HG02571 (cell line): Measurements from ENCODE around the gene TBC1D12.
"Not testable (repeated sequence)": the region's sequence is repeated elsewhere in the genome, so short reads cannot be mapped to it uniquely, and the experiment has no call there.

Experiments used
- ATAC-seq: cut with Tn5 transposase; IDR thresholded peaks from one replicate; pipeline ENCODE4 v1.9.1; 2021; ENCODE audit warnings: mild to moderate bottlenecking, moderate library complexity; ENCODE audit not compliant: unreplicated experiment

TBC1D12 gene

GRCh38 chr10:94402204-94402842 is at the start of gene TBC1D12:
Gene TBC1D12, plus strand, starts transcription at chr10:94402541. Its CDS starts 73 bp downstream, at chr10:94402614.
- peak; percentile 79 for ATAC-seq

- no peak for ATAC-seq
Observed at GRCh38 chr10:94353336-94353735, 49.0 kb upstream of the TBC1D12 start.

- no peak for ATAC-seq
Observed at GRCh38 chr10:94355841-94356240, 46.5 kb upstream of the TBC1D12 start.

GRCh38 chr10:94357193-94357592 is 45.1 kb upstream of the TBC1D12 start:
- no peak for ATAC-seq

GRCh38 chr10:94358480-94358879 is 43.9 kb upstream of the TBC1D12 start:
- no peak for ATAC-seq

- ATAC-seq: no peak
Observed at GRCh38 chr10:94361171-94361794, 41.1 kb upstream of the TBC1D12 start.

GRCh38 chr10:94362360-94363250 is 39.7 kb upstream of the TBC1D12 start, which contains the start of gene NOC3L:
Gene NOC3L, minus strand, starts transcription at chr10:94362939. Its CDS starts 101 bp downstream, at chr10:94362838.
- ATAC-seq: peak; percentile 99

GRCh38 chr10:94363251-94363565 is 39.1 kb upstream of the TBC1D12 start:
- ATAC-seq: peak; percentile 13

- no peak for ATAC-seq
Observed at GRCh38 chr10:94364482-94364881, 37.9 kb upstream of the TBC1D12 start.

GRCh38 chr10:94366382-94366781 is 36.0 kb upstream of the TBC1D12 start:
- ATAC-seq: no peak

GRCh38 chr10:94370501-94370900 is 31.8 kb upstream of the TBC1D12 start:
- no peak for ATAC-seq

GRCh38 chr10:94375374-94375773 is 27.0 kb upstream of the TBC1D12 start:
- no peak for ATAC-seq

- no peak for ATAC-seq
Observed at GRCh38 chr10:94376865-94377264, 25.5 kb upstream of the TBC1D12 start.

- no peak for ATAC-seq
Observed at GRCh38 chr10:94383530-94383929, 18.8 kb upstream of the TBC1D12 start.

GRCh38 chr10:94385733-94386132 is 16.6 kb upstream of the TBC1D12 start:
- not testable (repeated sequence) for ATAC-seq

- not testable (repeated sequence) for ATAC-seq
Observed at GRCh38 chr10:94392117-94392516, 10.2 kb upstream of the TBC1D12 start.

GRCh38 chr10:94397549-94398370 is 4.6 kb upstream of the TBC1D12 start:
- no peak for ATAC-seq

GRCh38 chr10:94398762-94399161 is 3.6 kb upstream of the TBC1D12 start:
- no peak for ATAC-seq

GRCh38 chr10:94402843-94403379 is 570 bp downstream of the TBC1D12 start:
- peak; percentile 22 for ATAC-seq

- peak; percentile 65 for ATAC-seq
Observed at GRCh38 chr10:94403380-94404213, 1.3 kb downstream of the TBC1D12 start.
